Uterus (tissue), 4 donors: ENCODE results near the gene PPARA. TPM values are rescaled to one million over a fixed set of nuclear protein-coding genes. Genes with fewer than 3 reads are reported as not detected.

Experiments used
- DNase-seq, 2 donors: peaks; one replicate each; pipeline ENCODE4 v3.0.0-alpha.2; 2019 to 2020
- H3K27ac ChIP-seq, 2 donors: fragments of 200-600 bp; sonication (generic); 1 replicate in 1 of 2; 2 replicates in 1 of 2; pipeline ENCODE4 v1.5.1; 2016 to 2018
- H3K27me3 ChIP-seq, 2 donors: fragments of 200-600 bp; sonication (generic); one replicate each; pipeline ENCODE4 v1.5.1; 2018 to 2019; ENCODE audit warnings: control low read depth in 1 of 2
- H3K36me3 ChIP-seq, 2 donors: fragments of 200-600 bp; sonication (generic); one replicate each; pipeline ENCODE4 v1.5.1; 2019; ENCODE audit warnings: control low read depth in 1 of 2
- H3K4me1 ChIP-seq, 2 donors: fragments of 200-600 bp; sonication (generic); one replicate each; pipeline ENCODE4 v1.5.1; 2018 to 2019; ENCODE audit warnings: control low read depth in 1 of 2
- H3K4me3 ChIP-seq, 2 donors: fragments of 200-600 bp; sonication (generic); 1 replicate in 1 of 2; 2 replicates in 1 of 2; pipeline ENCODE4 v1.5.1; 2018 to 2019; ENCODE audit warnings: mild to moderate bottlenecking in 1 of 2
- H3K9me3 ChIP-seq, 2 donors: fragments of 200-600 bp; sonication (generic); one replicate each; pipeline ENCODE4 v1.5.1; 2019; ENCODE audit warnings: control low read depth in 1 of 2
- POLR2A ChIP-seq, 2 donors: fragments of 450-650 bp; IDR thresholded peaks; one replicate each; pipeline ENCODE4 v1.6.1; 2016; ENCODE audit warnings: antibody characterized with exemption in 2 of 2, mild to moderate bottlenecking in 1 of 2, moderate library complexity in 1 of 2
- intact Hi-C: fragments of 100-400 bp; cut with DNase I; formaldehyde crosslinking; loops from one replicate; pipeline ENCODE4 v1.15.1; 2023; ENCODE audit warnings: low total_unique reads
- total RNA-seq, 4 donors: library from RNA; depleted of rRNA in 3 of 4; stranded (reverse); fragments of >200 nt in 3 of 4; gene quantifications; one replicate each; pipeline versions ENCODE4 v1.1.0 to v1.2.4, GENCODE V29; 2014 to 2023
- TF ChIP-seq, protein P1 (sequence below), 4 experiments: fragments of 200-600 bp in 2 of 4; fragments of 450-650 bp in 2 of 4; sonication (generic) in 2 of 4; IDR thresholded peaks; one replicate each; pipeline ENCODE4 v1.5.1; 2016 to 2019; ENCODE audit warnings: antibody characterized with exemption in 4 of 4, mild to moderate bottlenecking in 2 of 4, moderate library complexity in 1 of 4
- donor health status: DM: yes; HTN: yes; CAD: no.

Gene PPARA
- total RNA-seq, 4 donors from 2014 or later, result 1.8 to 24.8 (median 14.0) TPM

GRCh38 chr22:46158283-46158682, 8.0 kb downstream of the PPARA start:
- DNase-seq, result no peak
- no peak for TF ChIP-seq POLR2A (IDR thresholded peaks at IDR 0.05)
- TF ChIP-seq, protein P1, sequence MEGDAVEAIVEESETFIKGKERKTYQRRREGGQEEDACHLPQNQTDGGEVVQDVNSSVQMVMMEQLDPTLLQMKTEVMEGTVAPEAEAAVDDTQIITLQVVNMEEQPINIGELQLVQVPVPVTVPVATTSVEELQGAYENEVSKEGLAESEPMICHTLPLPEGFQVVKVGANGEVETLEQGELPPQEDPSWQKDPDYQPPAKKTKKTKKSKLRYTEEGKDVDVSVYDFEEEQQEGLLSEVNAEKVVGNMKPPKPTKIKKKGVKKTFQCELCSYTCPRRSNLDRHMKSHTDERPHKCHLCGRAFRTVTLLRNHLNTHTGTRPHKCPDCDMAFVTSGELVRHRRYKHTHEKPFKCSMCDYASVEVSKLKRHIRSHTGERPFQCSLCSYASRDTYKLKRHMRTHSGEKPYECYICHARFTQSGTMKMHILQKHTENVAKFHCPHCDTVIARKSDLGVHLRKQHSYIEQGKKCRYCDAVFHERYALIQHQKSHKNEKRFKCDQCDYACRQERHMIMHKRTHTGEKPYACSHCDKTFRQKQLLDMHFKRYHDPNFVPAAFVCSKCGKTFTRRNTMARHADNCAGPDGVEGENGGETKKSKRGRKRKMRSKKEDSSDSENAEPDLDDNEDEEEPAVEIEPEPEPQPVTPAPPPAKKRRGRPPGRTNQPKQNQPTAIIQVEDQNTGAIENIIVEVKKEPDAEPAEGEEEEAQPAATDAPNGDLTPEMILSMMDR (IDR thresholded peaks at IDR 0.05), result no peak
- H3K36me3 ChIP-seq, result no peaks in the 10 kb centered on the region
- H3K27ac ChIP-seq, result no peak overlapping the region
- no peaks in the 10 kb centered on the region for H3K9me3 ChIP-seq
- no peak overlapping the region for H3K4me3 ChIP-seq
- intact Hi-C loops, result no loop called here
- H3K27me3 ChIP-seq, result no peaks in the 10 kb centered on the region
- H3K4me1 ChIP-seq, result no peaks in the 10 kb centered on the region

DNA sequence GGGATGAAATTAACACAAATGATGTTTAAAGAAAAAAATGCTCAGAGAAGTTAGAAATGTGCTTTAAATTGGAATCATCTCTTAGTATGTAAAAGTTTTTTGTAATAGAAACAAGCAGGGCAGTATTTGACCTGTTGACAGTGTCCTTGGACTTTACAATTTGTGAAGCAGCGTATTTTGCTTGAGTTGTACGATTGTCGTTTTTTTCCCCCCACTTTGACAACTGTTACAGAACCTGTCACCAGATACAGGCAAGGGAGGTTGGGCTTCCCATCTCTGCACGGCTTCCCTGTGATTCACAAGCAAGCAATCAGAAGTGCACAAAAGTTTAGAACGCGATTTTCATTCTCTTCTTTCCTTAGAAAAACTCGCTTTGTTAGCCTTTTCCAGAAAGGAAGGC, 8.9 kb downstream of the PPARA start:
- no peaks in the 10 kb centered on the region for H3K36me3 ChIP-seq
- no peaks in the 10 kb centered on the region for H3K4me1 ChIP-seq
- no peak overlapping the region for H3K4me3 ChIP-seq
- H3K27ac ChIP-seq, result no peak overlapping the region
- intact Hi-C loops, result no loop called here
- no peaks in the 10 kb centered on the region for H3K27me3 ChIP-seq
- no peaks in the 10 kb centered on the region for H3K9me3 ChIP-seq
- no peak for TF ChIP-seq POLR2A (IDR thresholded peaks at IDR 0.05)
- TF ChIP-seq, protein P1 (IDR thresholded peaks at IDR 0.05), result no peak
- no peak for DNase-seq

- Histone ChIP-seq H3K27ac (no peak overlapping the region), H3K36me3 (no peaks in the 10 kb centered on the region), H3K4me1 (no peaks in the 10 kb centered on the region), H3K27me3 (no peaks in the 10 kb centered on the region), H3K9me3 (no peaks in the 10 kb centered on the region), H3K4me3 (no peak overlapping the region)
- TF ChIP-seq, protein P1 (IDR thresholded peaks at IDR 0.05), result no peak
- TF ChIP-seq POLR2A (IDR thresholded peaks at IDR 0.05), result no peak
- intact Hi-C loops, result no loop called here
- DNase-seq, result no peak
These were observed 9.5 kb downstream of the PPARA start for GRCh38 chr22:46159777-46160176.

DNA sequence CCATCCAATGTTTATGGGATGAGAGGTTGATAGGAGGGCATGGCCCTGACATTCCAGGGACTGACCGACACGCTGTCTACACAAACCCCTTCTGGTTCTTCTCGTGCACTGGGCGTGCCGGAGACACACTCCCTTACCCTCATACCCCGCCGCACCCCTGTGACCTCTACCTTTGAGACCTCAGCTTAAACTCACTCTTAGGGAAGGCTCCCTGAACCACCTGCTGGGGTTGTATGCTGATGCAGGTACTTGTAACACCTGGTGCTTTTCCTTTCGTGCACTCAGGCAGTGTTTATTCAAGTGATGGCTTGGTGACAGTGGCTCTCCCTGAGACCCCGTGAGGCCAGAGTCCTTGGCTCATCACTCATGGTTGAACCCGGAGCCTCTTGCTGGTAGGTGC, 12.0 kb downstream of the PPARA start:
- DNase-seq, result no peak
- Histone ChIP-seq H3K27me3 (no peaks in the 10 kb centered on the region), H3K36me3 (no peaks in the 10 kb centered on the region), H3K9me3 (no peaks in the 10 kb centered on the region), H3K27ac (no peak overlapping the region), H3K4me3 (no peak overlapping the region), H3K4me1 (no peaks in the 10 kb centered on the region)
- intact Hi-C loops, result no loop called here
- TF ChIP-seq, protein P1 (IDR thresholded peaks at IDR 0.05), result no peak
- no peak for TF ChIP-seq POLR2A (IDR thresholded peaks at IDR 0.05)

- H3K27ac ChIP-seq, result no peak overlapping the region
- H3K4me3 ChIP-seq, result no peak overlapping the region
- H3K4me1 ChIP-seq, result no peaks in the 10 kb centered on the region
- no peaks in the 10 kb centered on the region for H3K9me3 ChIP-seq
- no peaks in the 10 kb centered on the region for H3K36me3 ChIP-seq
- no peak for DNase-seq
- intact Hi-C loops, result no loop called here
- H3K27me3 ChIP-seq, result no peaks in the 10 kb centered on the region
- no peak for TF ChIP-seq POLR2A (IDR thresholded peaks at IDR 0.05)
- TF ChIP-seq, protein P1 (IDR thresholded peaks at IDR 0.05), result no peak
These were observed 12.6 kb downstream of the PPARA start for GRCh38 chr22:46162771-46163556.
